Measurements from ENCODE around the gene RNF207. TPM values are rescaled to one million over a fixed set of nuclear protein-coding genes. Genes with fewer than 3 reads are reported as not detected.

RNF207 gene
- total RNA-seq, 1 experiment from 2014 or later = 4.9 TPM

DNA sequence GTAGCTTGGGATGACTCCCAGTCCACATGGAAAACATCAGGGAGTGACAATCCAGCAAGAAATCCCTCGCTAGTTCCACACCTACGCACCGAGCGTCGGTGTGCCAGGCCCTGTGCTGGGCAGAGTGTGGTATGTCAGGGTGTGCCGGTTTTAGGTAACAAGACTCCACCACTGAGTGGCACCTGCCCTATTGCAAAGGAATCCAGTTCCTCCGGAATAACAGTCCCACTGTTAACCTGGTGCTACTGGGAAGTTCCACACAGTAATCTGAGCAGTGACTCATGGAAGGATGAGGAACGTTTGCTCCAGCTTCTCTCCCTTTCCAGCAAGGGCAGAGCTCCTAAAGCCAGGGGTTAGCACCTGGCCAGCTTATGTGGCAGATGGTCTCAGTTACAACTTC lies 14.3 kb downstream of the RNF207 start:
- no peak overlapping the region for H3K14ac ChIP-seq (ENCODE audit: insufficient read depth, low read length)
- H3K9me3 Mint-ChIP-seq = no peaks in the 10 kb centered on the region
- H3K79me1 ChIP-seq (ENCODE audit: insufficient read depth, low read depth, low read length, poor library complexity, severe bottlenecking) = peaks cover 3% of the 10 kb centered on the region
- TF ChIP-seq, protein P1, sequence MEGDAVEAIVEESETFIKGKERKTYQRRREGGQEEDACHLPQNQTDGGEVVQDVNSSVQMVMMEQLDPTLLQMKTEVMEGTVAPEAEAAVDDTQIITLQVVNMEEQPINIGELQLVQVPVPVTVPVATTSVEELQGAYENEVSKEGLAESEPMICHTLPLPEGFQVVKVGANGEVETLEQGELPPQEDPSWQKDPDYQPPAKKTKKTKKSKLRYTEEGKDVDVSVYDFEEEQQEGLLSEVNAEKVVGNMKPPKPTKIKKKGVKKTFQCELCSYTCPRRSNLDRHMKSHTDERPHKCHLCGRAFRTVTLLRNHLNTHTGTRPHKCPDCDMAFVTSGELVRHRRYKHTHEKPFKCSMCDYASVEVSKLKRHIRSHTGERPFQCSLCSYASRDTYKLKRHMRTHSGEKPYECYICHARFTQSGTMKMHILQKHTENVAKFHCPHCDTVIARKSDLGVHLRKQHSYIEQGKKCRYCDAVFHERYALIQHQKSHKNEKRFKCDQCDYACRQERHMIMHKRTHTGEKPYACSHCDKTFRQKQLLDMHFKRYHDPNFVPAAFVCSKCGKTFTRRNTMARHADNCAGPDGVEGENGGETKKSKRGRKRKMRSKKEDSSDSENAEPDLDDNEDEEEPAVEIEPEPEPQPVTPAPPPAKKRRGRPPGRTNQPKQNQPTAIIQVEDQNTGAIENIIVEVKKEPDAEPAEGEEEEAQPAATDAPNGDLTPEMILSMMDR (conservative IDR thresholded peaks at IDR 0.05) = no peak
- no peak overlapping the region for H3T11ph ChIP-seq (ENCODE audit: low read length)
- H3K4ac ChIP-seq (ENCODE audit: low read depth, low read length) = no peak overlapping the region
- peak overlapping the region in 1 of 3 experiments; percentile 72; a peak in 3 of 7 replicates for H3K27ac Mint-ChIP-seq
- no peak overlapping the region for H3K27ac ChIP-seq (ENCODE audit: insufficient read length, low read depth, low read length)
- H3K4me3 Mint-ChIP-seq = no peak overlapping the region
- H4K8ac ChIP-seq (replicated peaks; ENCODE audit: insufficient read length, low read depth, low read length) = no peak overlapping the region
- H4K5ac ChIP-seq (ENCODE audit: insufficient read length, low read depth, low read length) = no peak overlapping the region
- no peak overlapping the region for H2BK120ac ChIP-seq (ENCODE audit: low read depth, low read length, poor library complexity, severe bottlenecking)
- WGBS (ENCODE audit: extremely low coverage, insufficient read length, low lambda C conversion rate) = no CpG with 5 or more reads among the region's 8 CpGs
- H3K79me2 ChIP-seq (ENCODE audit: insufficient read depth, low read length) = no peaks in the 10 kb centered on the region
- H2BK12ac ChIP-seq (ENCODE audit: insufficient read length, low read depth, low read length) = no peak overlapping the region
- no peaks in the 10 kb centered on the region for H3K4me1 ChIP-seq (ENCODE audit: insufficient read depth, low read length)
- no peak overlapping the region for H2BK20ac ChIP-seq (ENCODE audit: low read depth, low read length, poor library complexity, severe bottlenecking)
- H3K9me3 ChIP-seq (ENCODE audit: control insufficient read depth, low read depth, low read length) = no peaks in the 10 kb centered on the region
- H3K23me2 ChIP-seq (ENCODE audit: insufficient read length, low read depth, low read length, poor library complexity, severe bottlenecking) = no peaks in the 10 kb centered on the region
- no peak overlapping the region for H3K18ac ChIP-seq (ENCODE audit: insufficient read length, low read depth, low read length)
- no peak overlapping the region for H2BK5ac ChIP-seq (ENCODE audit: insufficient read length, low read length)
- H4K91ac ChIP-seq (ENCODE audit: insufficient read length, low read depth, low read length) = no peak overlapping the region
- H4K20me1 ChIP-seq (ENCODE audit: control insufficient read depth, insufficient read depth, insufficient read length) = no peaks in the 10 kb centered on the region
- H3K36me3 Mint-ChIP-seq (ENCODE audit: insufficient read depth in 1 of 3, low read depth in 3 of 3) = peaks cover 20 to 46% (median 33%) of the 10 kb centered on the region in 3 experiments; a peak in 6 of 7 replicates
- no peak overlapping the region for H3K56ac ChIP-seq (ENCODE audit: insufficient read length, low read depth, low read length)
- no peak overlapping the region for H2BK15ac ChIP-seq (ENCODE audit: low read depth, low read length)
- H3K23ac ChIP-seq (ENCODE audit: insufficient read length, low read depth, low read length) = no peak overlapping the region
- H3K9ac ChIP-seq (ENCODE audit: extremely low read depth, insufficient read length, low read length) = no peak overlapping the region
- no peaks in the 10 kb centered on the region for H3K27me3 ChIP-seq (ENCODE audit: insufficient read depth, low read length)
- no peak overlapping the region for H3K4me2 ChIP-seq (ENCODE audit: insufficient read depth, insufficient read length, low read length)
- peaks cover 2 to 6% of the 10 kb centered on the region in 2 experiments; a peak in 2 of 4 replicates for H3K4me1 Mint-ChIP-seq
- H2AFZ ChIP-seq (ENCODE audit: low read length) = no peak overlapping the region
- H2AK5ac ChIP-seq (ENCODE audit: insufficient read length, low read length) = no peak overlapping the region
- DNase-seq = no peak
- peaks cover 4% of the 10 kb centered on the region for H3K27me3 Mint-ChIP-seq (ENCODE audit: low read depth)
